IMR-90 (cell line): ENCODE data around the gene ZNF219. TPM values are rescaled to one million over a fixed set of nuclear protein-coding genes. Genes with fewer than 3 reads are reported as not detected.

Experiments used
- ATAC-seq: fragments of 200-7000 bp; cut with Tn5 transposase; 2 replicates; pipeline ENCODE4 v1.9.1; 2020; ENCODE audit warnings: low read depth, mild to moderate bottlenecking, moderate library complexity
- BruUV-seq: library from RNA; stranded (reverse); fragments of 400-500 nt; replicated peaks from 2 replicates; lab custom pipeline; 2021; lab: Mats Ljungman, UMichigan
- CTCF ChIA-PET: fragments of 300-600 bp; formaldehyde crosslinking; extraction: SDS; loops from one replicate; lab custom pipeline; 2021; ENCODE audit warnings: antibody characterized with exemption; lab: Yijun Ruan, JAX
- POLR2A ChIA-PET: fragments of 300-600 bp; sonication (Branson Sonifier 250); formaldehyde crosslinking; loops from one replicate; lab custom pipeline; 2022; ENCODE audit warnings: antibody characterized with exemption; ENCODE audit not compliant: unreplicated experiment; lab: Charles Lee
- DNase-seq: peaks from one replicate; pipeline ENCODE4 v3.0.0; 2013
- H2AFZ ChIP-seq: replicated peaks from 2 replicates; pipeline ENCODE3; 2013; ENCODE audit warnings: low read length, mild to moderate bottlenecking; ENCODE audit not compliant: poor library complexity
- H2AK5ac ChIP-seq: 2 replicates; pipeline ENCODE4 v1.6.1; 2013; ENCODE audit warnings: low read depth, low read length, inconsistent platforms
- H2AK9ac ChIP-seq: replicated peaks from 2 replicates; pipeline ENCODE3; 2013; ENCODE audit warnings: mild to moderate bottlenecking, low read depth, low read length, moderate library complexity; ENCODE audit not compliant: poor library complexity
- H2BK120ac ChIP-seq: 2 replicates; pipeline ENCODE4 v1.6.1; 2013; ENCODE audit warnings: low read depth, low read length, inconsistent platforms
- H2BK15ac ChIP-seq: 3 replicates; pipeline ENCODE4 v1.6.1; 2013; ENCODE audit warnings: low read depth, low read length, inconsistent platforms
- H2BK20ac ChIP-seq: 2 replicates; pipeline ENCODE4 v1.6.1; 2013; ENCODE audit warnings: low read depth, mild to moderate bottlenecking, inconsistent platforms, low read length, moderate library complexity
- H2BK5ac ChIP-seq: 2 replicates; pipeline ENCODE4 v1.6.1; 2013; ENCODE audit warnings: mild to moderate bottlenecking, low read depth, low read length, inconsistent platforms; ENCODE audit not compliant: poor library complexity, severe bottlenecking
- H3K14ac ChIP-seq: replicated peaks from 2 replicates; pipeline ENCODE4 v1.6.1; 2013; ENCODE audit warnings: low read depth, low read length, inconsistent platforms
- H3K18ac ChIP-seq: 2 replicates; pipeline ENCODE4 v1.6.1; 2013; ENCODE audit warnings: low read depth, low read length, control low read depth
- H3K23ac ChIP-seq: 2 replicates; pipeline ENCODE4 v1.6.1; 2013; ENCODE audit warnings: low read depth, low read length, inconsistent platforms
- H3K27ac ChIP-seq: 2 replicates; pipeline ENCODE4 v1.5.1; 2013; ENCODE audit warnings: mild to moderate bottlenecking, control low read depth, low read length; ENCODE audit not compliant: insufficient read depth
- H3K27me3 ChIP-seq: 2 replicates; pipeline ENCODE4 v1.6.1; 2013; ENCODE audit warnings: low read length; ENCODE audit not compliant: control insufficient read depth, insufficient read depth
- H3K36me3 ChIP-seq: 2 replicates; pipeline ENCODE4 v1.6.1; 2013; ENCODE audit warnings: low read length, mixed read lengths; ENCODE audit not compliant: control insufficient read depth, insufficient read depth
- H3K4ac ChIP-seq: 2 replicates; pipeline ENCODE4 v1.6.1; 2013; ENCODE audit warnings: low read depth, low read length, inconsistent platforms
- H3K4me1 ChIP-seq: 2 replicates; pipeline ENCODE4 v1.6.1; 2013; ENCODE audit warnings: low read length, mixed read lengths; ENCODE audit not compliant: control insufficient read depth, insufficient read depth
- H3K4me2 ChIP-seq: 2 replicates; pipeline ENCODE4 v1.6.1; 2013; ENCODE audit warnings: low read depth, mild to moderate bottlenecking, control low read depth, low read length, moderate library complexity
- H3K4me3 ChIP-seq: 2 replicates; pipeline ENCODE4 v1.5.1; 2013; ENCODE audit warnings: low read depth, mild to moderate bottlenecking, control low read depth, low read length, moderate library complexity; ENCODE audit not compliant: insufficient read depth
- H3K56ac ChIP-seq: 2 replicates; pipeline ENCODE4 v1.6.1; 2013; ENCODE audit warnings: low read length, inconsistent platforms; ENCODE audit not compliant: insufficient read depth; ENCODE audit errors: extremely low read depth
- H3K79me1 ChIP-seq, 2 experiments: 2 replicates each; pipeline ENCODE4 v1.6.1; 2013; ENCODE audit warnings: low read length in 2 of 2, inconsistent platforms in 1 of 2, low read depth in 1 of 2
- H3K9ac ChIP-seq: 2 replicates; pipeline ENCODE4 v1.6.1; 2013; ENCODE audit warnings: low read depth, low read length, control low read depth
- H3K9me1 ChIP-seq: 2 replicates; pipeline ENCODE4 v1.6.1; 2013; ENCODE audit warnings: low read length, inconsistent platforms; ENCODE audit not compliant: insufficient read depth
- H3K9me3 ChIP-seq: 2 replicates; pipeline ENCODE4 v1.6.1; 2013; ENCODE audit warnings: low read length; ENCODE audit not compliant: control insufficient read depth, insufficient read depth
- H4K20me1 ChIP-seq: 2 replicates; pipeline ENCODE4 v1.6.1; 2013; ENCODE audit warnings: low read length, inconsistent platforms; ENCODE audit not compliant: insufficient read depth
- H4K5ac ChIP-seq: 2 replicates; pipeline ENCODE4 v1.6.1; 2013; ENCODE audit warnings: mild to moderate bottlenecking, low read depth, low read length, control low read depth
- H4K8ac ChIP-seq, 2 experiments: 2 replicates each; pipeline ENCODE4 v1.6.1; 2013; ENCODE audit warnings: low read depth in 2 of 2, low read length in 2 of 2, control low read depth in 1 of 2, inconsistent platforms in 1 of 2
- H4K91ac ChIP-seq: 2 replicates; pipeline ENCODE4 v1.6.1; 2013; ENCODE audit warnings: low read depth, low read length, inconsistent platforms; ENCODE audit not compliant: insufficient read depth
- BHLHE40 ChIP-seq: fragments of 150-350 bp; IDR thresholded peaks from 2 replicates; pipeline ENCODE4 v1.6.1; 2016; ENCODE audit warnings: mild to moderate bottlenecking, low read depth, low read length
- CEBPB ChIP-seq: IDR thresholded peaks from 2 replicates; pipeline ENCODE4 v1.6.1; 2012; ENCODE audit warnings: low read depth, low read length, improper control_type of control experiment
- CHD1 ChIP-seq: IDR thresholded peaks from 2 replicates; pipeline ENCODE4 v1.6.1; 2012; ENCODE audit warnings: low read depth, low read length, improper control_type of control experiment
- CTCF ChIP-seq: conservative IDR thresholded peaks from 2 replicates; pipeline ENCODE4 v1.5.1; 2012; ENCODE audit warnings: mild to moderate bottlenecking, low read depth, low read length, improper control_type of control experiment
- ELK1 ChIP-seq: fragments of 150-350 bp; IDR thresholded peaks from 2 replicates; pipeline ENCODE4 v1.6.1; 2016; ENCODE audit warnings: low read depth, mild to moderate bottlenecking, low read length, moderate library complexity, borderline replicate concordance
- FOS ChIP-seq: fragments of 150-350 bp; IDR thresholded peaks from 2 replicates; pipeline ENCODE4 v1.6.1; 2016; ENCODE audit warnings: low read depth, low read length
- MAFK ChIP-seq: IDR thresholded peaks from 2 replicates; pipeline ENCODE4 v1.6.1; 2012; ENCODE audit warnings: low read depth, low read length, improper control_type of control experiment
- MAZ ChIP-seq: IDR thresholded peaks from 2 replicates; pipeline ENCODE4 v1.6.1; 2012; ENCODE audit warnings: low read depth, mild to moderate bottlenecking, low read length, improper control_type of control experiment, moderate library complexity, borderline replicate concordance
- NFE2L2 ChIP-seq: fragments of 150-350 bp; IDR thresholded peaks from 2 replicates; pipeline ENCODE4 v1.6.1; 2016; ENCODE audit warnings: low read depth, mild to moderate bottlenecking, low read length
- POLR2A ChIP-seq: IDR thresholded peaks from 2 replicates; pipeline ENCODE4 v1.6.1; 2012; ENCODE audit warnings: mild to moderate bottlenecking, low read depth, low read length
- RAD21 ChIP-seq: IDR thresholded peaks from 2 replicates; pipeline ENCODE4 v1.6.1; 2012; ENCODE audit warnings: low read length, improper control_type of control experiment
- SMC3 ChIP-seq: fragments of 150-350 bp; IDR thresholded peaks from 2 replicates; pipeline ENCODE4 v1.6.1; 2016; ENCODE audit warnings: low read depth, mild to moderate bottlenecking, antibody characterized with exemption, low read length, moderate library complexity
- USF2 ChIP-seq: fragments of 150-350 bp; IDR thresholded peaks from 2 replicates; pipeline ENCODE4 v1.6.1; 2017; ENCODE audit warnings: mild to moderate bottlenecking, antibody characterized with exemption, low read length, low read depth
- WGBS, 2 experiments: methylation state at CpG; one replicate each; pipeline versions ENCODE4 v1.1.5 to v1.1.7; 2013; ENCODE audit warnings: missing lambda C conversion rate in 2 of 2; ENCODE audit not compliant: insufficient read length in 1 of 2; ENCODE audit errors: extremely low coverage in 2 of 2; 5-methylcytosine and 5-hydroxymethylcytosine counted together
- dilution Hi-C: fragments of 300-500 bp; cut with HindIII; formaldehyde crosslinking; loops from one replicate; pipeline ENCODE4 v1.14.3; 2018; ENCODE audit warnings: low sequenced_read_pairs; ENCODE audit not compliant: unreplicated experiment
- in situ Hi-C: fragments of 300-500 bp; cut with MboI; formaldehyde crosslinking; loops from 3 replicates; pipeline ENCODE4 v1.14.3; 2019; ENCODE audit warnings: low sequenced_read_pairs, inconsistent platforms, mixed read lengths
- intact Hi-C: fragments of 100-400 bp; cut with micrococcal nuclease; formaldehyde crosslinking; loops from 2 replicates; pipeline ENCODE4 v1.10.0; 2022
- polyA plus RNA-seq, 3 experiments: library from polyadenylated mRNA; depleted of rRNA; stranded (reverse); fragments of >200 nt; gene quantifications; 2 replicates each; pipeline ENCODE4 v1.2.3, GENCODE V29; 2012; ENCODE audit warnings: low replicate concordance in 1 of 3
- total RNA-seq: library from RNA; depleted of rRNA; stranded (reverse); fragments of >200 nt; gene quantifications from 2 replicates; pipeline ENCODE4 v1.2.3, GENCODE V29; 2012

The ZNF219 gene
- total and polyA plus RNA-seq, 2 of the 4 experiments (the other 2 are of a cell fraction) = 0.90 to 3.8 TPM

GRCh38 chr14:21098892-21099595 lies 589 bp upstream of the ZNF219 start:
- H3K36me3 ChIP-seq = no peaks in the 10 kb centered on the region
- 0 out of 2 replicates have a peak overlapping the region, but pooled peaks have one; percentile 31 for H3K56ac ChIP-seq
- H4K8ac ChIP-seq = peak overlapping the region; percentile 49 to 87
- peaks cover 2% of the 10 kb centered on the region; the same call in 1 of the 2 replicates for H3K4me1 ChIP-seq
- H3K23ac ChIP-seq = peak overlapping the region; percentile 59; the same call in 1 of the 2 replicates
- no peak for DNase-seq
- H2BK20ac ChIP-seq = no peak overlapping the region
- ChIA-PET POLR2A (no interaction called here), CTCF (interaction anchor here (1.5 kb wide), 1 partner anchor 30 kb away, joined by 11 read pairs; no protein-coding TSS in a partner anchor)
- peak overlapping the region; percentile 55 for H3K4me3 ChIP-seq
- intact Hi-C loops = no loop called here
- no peaks in the 10 kb centered on the region; the same call in 1 of the 2 replicates for H4K20me1 ChIP-seq
- peak overlapping the region; percentile 38 for H4K91ac ChIP-seq
- H2BK120ac ChIP-seq = 0 out of 2 replicates have a peak overlapping the region, but pooled peaks have one; percentile 3
- ATAC-seq = no peak
- no TSS peak for BruUV-seq
- H3K9me3 ChIP-seq = no peaks in the 10 kb centered on the region
- H3K27ac ChIP-seq = peak overlapping the region; percentile 65
- H3K9ac ChIP-seq = peak overlapping the region; percentile 84
- peaks cover 3% of the 10 kb centered on the region; the same call in 1 of the 2 replicates for H3K9me1 ChIP-seq
- peak overlapping the region; percentile 96 for H3K4me2 ChIP-seq
- TF ChIP-seq FOS (no peak), SMC3 (no peak), BHLHE40 (no peak), NFE2L2 (no peak), CEBPB (no peak), MAZ (no peak), RAD21 (no peak), MAFK (no peak), CHD1 (no peak), ELK1 (no peak), USF2 (no peak), CTCF (no peak), POLR2A (no peak)
- peak overlapping the region; percentile 54 for H3K4ac ChIP-seq
- no CpG with 5 or more reads among the region's 16 CpGs for WGBS, 2 experiments
- H3K14ac ChIP-seq = peak overlapping the region; percentile 63
- H2AFZ ChIP-seq = peak overlapping the region; percentile 60
- H2AK9ac ChIP-seq = no peak overlapping the region
- H2BK5ac ChIP-seq = no peak overlapping the region
- H4K5ac ChIP-seq = peak overlapping the region; percentile 52
- peak overlapping the region; percentile 65 for H2AK5ac ChIP-seq
- dilution Hi-C loops = no loop called here
- H2BK15ac ChIP-seq = 0 out of 3 replicates have a peak overlapping the region, but pooled peaks have one; percentile 12
- in situ Hi-C loops = loop anchor here (25.0 kb wide), 2 partner anchors 637 to 762 kb away; partner anchors contain the start of genes APEX1, CCNB1IP1, OSGEP and PARP2
- peak overlapping the region; percentile 85 for H3K18ac ChIP-seq
- 0 out of 4 replicates have a peak, but pooled peaks cover 0 to 2% of the 10 kb centered on the region in 2 experiments for H3K79me1 ChIP-seq
- H3K27me3 ChIP-seq = no peaks in the 10 kb centered on the region
